CD4-positive, alpha-beta T cell treated with Interleukin-15 for 1 hour (primary cell): Measurements from ENCODE around the gene TLR9.
A peak's percentile ranks its signal among the peaks of the same experiment; 100 is the strongest.

Source experiments
- DNase-seq: peaks from one replicate; pipeline ENCODE4 v3.0.0-alpha.2; 2020

The TLR9 gene

GRCh38 chr3:52232279-52233107 is 7.0 kb upstream of the TLR9 start:
- no peak for DNase-seq

DNA sequence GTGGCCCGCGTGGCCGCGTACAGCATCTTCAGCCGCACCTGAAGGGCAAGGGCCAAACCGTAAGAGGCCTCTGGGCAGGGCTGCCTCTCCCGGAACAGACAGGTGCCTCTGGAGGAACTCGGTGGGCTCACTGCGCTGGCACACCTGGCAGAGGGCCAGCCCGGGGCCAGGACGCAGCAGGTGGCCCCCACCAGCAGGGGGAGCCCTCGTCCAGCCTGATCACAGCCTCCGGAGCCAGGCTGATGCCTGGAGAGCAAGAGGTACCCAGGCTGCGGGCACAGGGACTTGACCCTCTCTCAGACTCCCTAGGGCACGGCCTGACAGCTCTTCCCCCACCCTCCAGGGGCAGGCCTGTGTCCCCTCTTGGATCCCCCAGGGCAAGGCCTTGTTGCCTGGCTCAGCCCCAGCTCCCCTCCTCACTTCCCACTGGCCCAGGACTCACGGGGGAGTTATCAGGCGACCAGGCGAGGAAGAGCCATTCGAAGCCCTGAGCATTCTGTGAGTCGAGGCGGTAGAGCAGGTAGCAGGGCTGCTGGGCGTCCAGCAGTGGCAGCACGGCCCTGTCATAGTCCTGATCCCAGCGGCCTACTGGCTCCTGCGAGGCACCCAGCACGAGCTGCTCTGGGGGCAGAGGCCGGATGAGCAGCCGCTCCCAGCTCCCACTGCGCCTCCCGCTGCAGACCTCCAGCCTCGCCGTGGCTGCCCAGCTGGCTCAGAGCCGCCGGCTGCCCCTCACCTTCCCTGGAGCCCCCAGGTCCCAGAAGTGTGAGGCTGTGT is 6.2 kb upstream of the TLR9 start:
- DNase-seq, result peak; percentile 83

DNA sequence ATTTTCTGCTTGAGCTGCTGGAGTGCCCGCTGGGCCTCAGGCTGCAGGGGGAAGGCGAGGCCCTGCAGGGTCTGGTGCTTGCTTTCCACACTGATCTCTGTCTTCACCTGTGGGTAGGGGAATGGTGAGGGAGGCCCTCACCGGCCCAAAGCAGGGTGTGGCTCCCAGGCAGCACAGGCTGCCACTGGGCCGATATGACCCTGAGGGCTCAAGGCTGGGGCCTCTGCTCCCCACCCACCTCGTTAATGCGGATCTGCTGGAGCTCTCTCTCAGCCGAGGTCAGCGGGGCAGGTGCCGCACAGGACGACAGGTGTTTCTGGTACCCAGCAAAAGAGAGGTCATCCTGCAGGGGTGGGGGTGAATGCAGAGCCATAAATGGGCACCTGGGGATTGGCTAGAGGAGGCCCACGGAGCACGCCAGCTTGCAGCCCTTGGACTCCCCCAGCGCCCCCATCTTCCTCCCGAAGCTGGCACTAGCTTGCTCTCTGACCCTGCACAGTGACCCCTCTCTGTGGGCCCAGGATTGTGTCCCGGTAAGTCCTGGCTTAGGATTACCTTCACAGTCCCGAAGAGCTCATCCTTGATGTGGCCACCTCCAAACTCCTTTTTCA is 5.5 kb upstream of the TLR9 start:
- no peak for DNase-seq

- DNase-seq, result peak; percentile 16
Observed at GRCh38 chr3:52230461-52230860, 5.0 kb upstream of the TLR9 start.

DNA sequence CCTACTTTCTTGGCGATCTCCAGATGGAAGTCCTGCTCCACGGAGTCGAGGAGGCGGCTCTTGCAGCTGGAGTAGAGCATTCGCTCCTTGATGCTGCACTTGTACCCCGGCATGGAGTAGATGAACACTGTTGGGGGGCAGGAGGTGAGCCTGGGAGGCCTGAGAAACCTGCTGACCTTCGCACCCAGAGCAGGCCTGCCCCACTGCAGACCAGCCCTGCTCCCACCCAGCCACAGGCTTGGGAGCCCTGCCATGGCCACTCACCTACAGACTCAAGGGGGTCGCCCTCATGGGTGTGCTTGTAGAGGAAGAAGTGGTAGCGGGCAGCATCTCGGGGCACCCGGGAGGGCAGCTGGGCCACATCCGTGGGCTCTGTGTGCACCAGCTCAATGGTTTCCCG is 4.2 kb upstream of the TLR9 start:
- DNase-seq, result no peak

- DNase-seq, result peak; percentile 13
Observed at GRCh38 chr3:52228751-52229291, 3.4 kb upstream of the TLR9 start.

- peak; percentile 1 for DNase-seq
Observed at GRCh38 chr3:52228266-52228665, 2.8 kb upstream of the TLR9 start.

GRCh38 chr3:52227766-52228165 is 2.3 kb upstream of the TLR9 start:
- peak; percentile 4 for DNase-seq

DNA sequence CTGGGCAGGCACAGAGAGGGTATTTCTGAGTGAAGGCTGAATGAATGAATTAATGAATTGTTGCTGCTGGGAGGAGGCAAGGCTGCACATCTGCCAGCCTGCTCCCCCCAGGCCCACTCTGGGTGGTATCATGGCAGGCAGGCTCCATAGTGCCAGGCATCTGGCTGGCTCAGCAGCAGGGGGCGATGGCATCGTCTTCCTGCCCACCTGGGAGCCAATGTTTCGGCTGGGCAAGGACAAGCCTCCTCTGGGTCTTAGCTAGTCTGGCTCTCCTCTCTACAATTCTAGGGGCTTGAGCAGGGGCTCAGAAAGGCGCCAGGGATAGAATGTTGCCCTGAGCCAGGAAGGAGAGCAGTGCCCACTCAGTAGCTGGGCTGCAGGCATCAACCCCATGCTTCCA is 1.7 kb upstream of the TLR9 start:
- DNase-seq, result peak; percentile 12

DNA sequence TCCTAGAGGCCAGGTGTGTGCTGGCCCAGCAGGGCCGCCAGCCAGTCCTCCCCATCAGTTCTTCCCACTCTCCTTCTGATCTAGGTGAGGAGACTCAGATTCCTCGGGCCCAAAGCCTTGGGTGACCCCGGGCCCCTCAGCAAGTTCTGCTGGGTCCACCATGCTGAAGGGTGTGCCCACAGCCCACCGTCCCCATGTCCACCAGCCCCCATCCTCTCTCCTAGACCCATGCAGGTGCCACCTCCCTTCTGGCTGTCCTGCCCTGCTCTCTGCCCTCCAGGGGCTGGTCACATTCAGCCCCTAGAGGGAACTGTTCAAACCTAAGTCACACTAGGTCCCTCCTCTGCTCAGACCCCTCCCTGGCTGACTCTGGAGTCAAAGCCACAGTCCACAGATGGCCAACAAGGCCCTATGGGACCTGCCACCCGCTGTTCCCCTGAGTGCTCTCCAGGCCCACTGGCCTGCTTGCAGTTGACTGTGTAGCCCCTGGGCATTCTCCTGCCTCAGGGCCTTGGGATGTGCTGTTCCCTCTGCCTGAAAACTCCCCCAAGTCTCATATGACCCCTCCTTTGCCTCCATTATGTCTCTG is 878 bp upstream of the TLR9 start:
- DNase-seq, result peak; percentile 13

- no peak for DNase-seq
Observed at GRCh38 chr3:52223449-52224408, 1.7 kb downstream of the TLR9 start.

GRCh38 chr3:52222319-52223221 is 2.9 kb downstream of the TLR9 start:
- no peak for DNase-seq

DNA sequence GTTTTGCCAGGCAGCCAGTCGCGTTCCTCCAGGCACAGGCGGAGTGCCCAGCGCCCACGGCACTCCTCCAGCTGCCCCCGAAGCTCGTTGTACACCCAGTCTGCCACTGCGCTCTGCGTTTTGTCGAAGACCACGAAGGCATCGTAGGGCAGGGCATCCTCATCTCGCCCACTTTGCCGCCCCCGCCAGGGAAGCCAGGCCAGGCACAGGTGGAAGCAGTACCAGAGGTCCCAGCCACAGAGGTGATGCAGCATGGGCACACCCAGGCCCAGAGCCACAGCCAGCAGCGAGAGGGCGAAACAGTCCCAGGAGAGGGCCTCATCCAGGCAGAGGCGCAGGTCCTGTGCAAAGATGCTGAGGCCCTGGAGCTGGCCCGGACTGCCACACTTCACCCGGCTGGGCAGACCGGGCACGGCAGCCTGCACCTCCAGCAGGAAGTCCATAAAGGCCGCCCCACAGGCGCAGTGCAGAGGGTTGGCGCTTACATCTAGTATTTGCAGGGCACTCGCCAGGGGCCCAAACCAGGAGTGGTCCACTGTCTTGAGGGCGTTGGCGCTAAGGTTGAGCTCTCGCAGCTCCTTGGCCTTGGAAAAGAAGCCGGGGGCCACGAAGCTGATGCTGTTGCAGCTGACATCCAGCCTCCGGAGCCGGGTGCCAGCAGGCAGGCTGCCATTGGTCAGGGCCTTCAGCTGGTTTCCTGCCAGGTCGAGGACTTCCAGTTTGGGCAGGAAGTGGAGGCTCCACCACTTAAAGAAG is 3.7 kb downstream of the TLR9 start:
- DNase-seq, result peak; percentile 47

DNA sequence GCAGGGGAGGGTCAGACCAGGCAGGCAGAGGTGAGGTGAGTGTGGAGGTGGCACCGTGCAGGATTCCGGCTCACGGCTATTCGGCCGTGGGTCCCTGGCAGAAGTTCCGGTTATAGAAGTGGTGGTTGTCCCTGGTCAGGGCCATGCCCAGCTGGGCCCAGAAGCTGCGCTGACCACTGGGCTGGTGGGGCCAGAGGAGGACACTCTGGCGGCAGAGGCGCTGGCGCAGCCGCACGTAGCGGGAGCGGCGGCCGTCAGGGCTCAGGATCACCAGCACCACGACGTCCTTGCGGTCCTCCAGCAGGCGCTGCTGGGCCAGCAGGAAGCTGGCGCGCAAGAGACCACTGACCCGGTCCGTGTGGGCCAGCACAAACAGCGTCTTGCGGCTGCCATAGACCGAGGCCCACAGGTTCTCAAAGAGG is 4.3 kb downstream of the TLR9 start:
- DNase-seq, result no peak

- DNase-seq, result peak; percentile 78
Observed at GRCh38 chr3:52220380-52221026, 4.9 kb downstream of the TLR9 start.

DNA sequence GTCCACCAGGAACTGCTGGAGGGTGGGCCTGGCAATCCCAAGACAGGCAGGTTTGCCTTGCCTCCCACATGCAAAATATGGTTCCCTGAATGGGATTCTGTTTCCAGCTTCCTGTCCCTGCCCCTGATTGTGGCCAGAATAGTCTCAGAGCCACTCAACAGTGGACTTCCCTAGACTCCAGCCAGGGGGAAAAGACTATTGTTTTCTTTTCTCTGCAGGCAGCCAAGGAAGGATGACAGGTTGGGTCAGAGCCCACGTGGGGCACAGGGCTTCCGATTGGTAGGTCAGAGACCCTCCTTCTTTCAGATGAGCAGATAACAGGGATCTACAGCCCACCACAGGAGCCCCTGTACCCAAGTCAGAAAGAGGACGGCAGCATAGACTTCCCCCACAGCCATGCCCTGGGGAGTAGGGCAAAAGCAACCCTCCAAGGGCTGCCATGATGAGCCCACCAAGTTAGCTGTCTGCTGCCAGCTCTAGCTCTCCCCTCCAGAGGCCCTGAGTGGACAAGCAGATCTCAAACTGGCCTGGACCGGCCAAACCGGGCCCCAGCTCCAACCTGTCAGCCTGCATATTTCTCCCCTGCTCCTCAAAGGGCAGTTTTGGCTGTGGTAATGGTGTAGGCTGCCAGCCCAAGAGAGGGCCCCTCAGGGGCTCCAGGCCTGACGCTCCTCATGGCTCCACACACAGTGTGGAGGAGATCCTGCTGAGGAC is 6.4 kb downstream of the TLR9 start:
- no peak for DNase-seq

GRCh38 chr3:52218454-52218853 is 7.0 kb downstream of the TLR9 start:
- no peak for DNase-seq

DNA sequence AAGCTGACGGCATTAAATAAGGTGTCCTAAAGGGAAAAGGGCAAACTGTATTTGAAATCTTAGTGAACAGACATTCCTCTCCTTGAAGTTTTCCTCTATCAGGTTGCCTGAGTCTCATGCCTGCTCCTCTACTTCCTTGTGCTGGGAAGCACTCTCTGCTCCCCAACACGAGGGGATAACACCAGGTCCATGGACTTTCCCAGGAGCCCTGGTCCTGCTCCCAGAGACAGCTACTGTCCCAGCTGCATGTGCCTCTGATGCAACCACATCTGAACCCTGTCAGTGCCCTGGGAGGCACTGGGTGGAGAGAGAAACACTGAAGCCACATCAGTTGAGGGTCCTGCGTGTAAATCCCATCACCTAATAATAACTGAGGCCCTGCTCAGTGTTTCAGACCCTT is 7.4 kb downstream of the TLR9 start:
- no peak for DNase-seq

DNA sequence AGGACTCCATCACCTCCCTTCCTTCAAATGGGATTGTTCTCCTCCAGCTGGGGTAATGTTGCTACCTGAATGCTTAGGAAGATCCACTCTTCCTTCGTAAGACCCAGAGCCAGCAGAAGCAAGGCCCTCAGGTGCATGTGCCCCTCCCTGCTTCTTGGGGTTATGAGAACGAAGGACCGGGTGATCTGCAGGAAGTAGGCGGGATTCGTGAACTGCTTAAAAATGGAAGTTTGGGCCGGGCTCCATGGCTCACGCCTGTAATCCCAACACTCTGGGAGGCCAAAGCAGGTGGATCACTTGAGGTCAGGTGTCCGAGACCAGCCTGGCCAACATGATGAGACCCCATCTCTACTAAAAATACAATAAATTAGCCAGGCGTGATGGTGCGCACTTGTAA is 8.0 kb downstream of the TLR9 start:
- no peak for DNase-seq
